Prostate gland (tissue), 2 donors: ENCODE measurements around the gene FAIM2. TPM values are rescaled to one million over a fixed set of nuclear protein-coding genes. Genes with fewer than 3 reads are reported as not detected.
"Not testable (repeated sequence)": the region's sequence is repeated elsewhere in the genome, so short reads cannot be mapped to it uniquely, and the experiment has no call there.

Source experiments
- DNase-seq: peaks from one replicate; pipeline ENCODE4 v3.0.0-alpha.2; 2019; ENCODE audit warnings: low spot score
- H3K27ac ChIP-seq, 2 donors: fragments of 200-600 bp; sonication (generic); 2 replicates each; pipeline ENCODE4 v1.5.1; 2017 to 2019
- H3K27me3 ChIP-seq: fragments of 200-600 bp; sonication (generic); replicated peaks from 2 replicates; pipeline ENCODE4 v1.5.1; 2019; ENCODE audit not compliant: insufficient read depth
- H3K36me3 ChIP-seq, 2 donors: fragments of 200-600 bp; sonication (generic); 1 replicate in 1 of 2; 2 replicates in 1 of 2; pipeline versions ENCODE4 v1.5.1 to v1.8.1; 2017 to 2019
- H3K4me1 ChIP-seq: fragments of 200-600 bp; sonication (generic); replicated peaks from 2 replicates; pipeline ENCODE4 v1.5.1; 2019
- H3K4me3 ChIP-seq, 2 donors: fragments of 200-600 bp; sonication (generic); 2 replicates each; pipeline ENCODE4 v1.5.1; 2017 to 2019
- H3K9me3 ChIP-seq: fragments of 200-600 bp; sonication (generic); 2 replicates; pipeline ENCODE4 v1.5.1; 2017
- CTCF ChIP-seq, 4 experiments: fragments of 200-600 bp in 2 of 4; fragments of 450-650 bp in 2 of 4; sonication (generic) in 2 of 4; IDR thresholded peaks; 1 replicate in 3 of 4; 2 replicates in 1 of 4; pipeline ENCODE4 v1.5.1; 2016 to 2019; ENCODE audit warnings: antibody characterized with exemption in 4 of 4, mild to moderate bottlenecking in 2 of 4, moderate library complexity in 2 of 4
- POLR2A ChIP-seq: fragments of 450-650 bp; IDR thresholded peaks from one replicate; pipeline ENCODE4 v1.6.1; 2016; ENCODE audit warnings: antibody characterized with exemption, mild to moderate bottlenecking
- POLR2AphosphoS5 ChIP-seq: sonication (generic); formaldehyde crosslinking; IDR thresholded peaks from one replicate; pipeline ENCODE4 v1.6.1; 2017; ENCODE audit warnings: antibody characterized with exemption
- WGBS: methylation state at CpG from one replicate; pipeline ENCODE4 v1.1.5; 2018; 5-methylcytosine and 5-hydroxymethylcytosine counted together
- intact Hi-C: fragments of 100-400 bp; cut with DNase I; formaldehyde crosslinking; loops from one replicate; pipeline ENCODE4 v1.14.2; 2022
- total RNA-seq, 2 donors: library from RNA; depleted of rRNA; stranded (reverse); fragments of >200 nt; gene quantifications; one replicate each; pipeline ENCODE4 v1.1.0, GENCODE V29; 2016

The FAIM2 gene
- total RNA-seq, 2 donors from 2014 or later, result 2.8 to 12.0 TPM

- Histone ChIP-seq H3K27me3 (no peaks in the 10 kb centered on the region), H3K4me3 (no peak overlapping the region), H3K36me3 (no peaks in the 10 kb centered on the region), H3K4me1 (peaks cover 8% of the 10 kb centered on the region), H3K27ac (no peak overlapping the region), H3K9me3 (no peaks in the 10 kb centered on the region)
- WGBS, result 70% methylated on average over 17 of the region's 17 CpGs
- intact Hi-C loops, result no loop called here
- no peak for DNase-seq
- TF ChIP-seq POLR2AphosphoS5 (no peak), POLR2A (no peak), CTCF (IDR thresholded peaks at IDR 0.05) (no peak)
These were observed 39.5 kb downstream of the FAIM2 start for GRCh38 chr12:49863946-49864797.

GRCh38 chr12:49860921-49861320 is 42.8 kb downstream of the FAIM2 start:
- H3K4me3 ChIP-seq, H3K36me3 ChIP-seq, H3K27me3 ChIP-seq, H3K9me3 ChIP-seq, intact Hi-C loops, DNase-seq, H3K4me1 ChIP-seq, H3K27ac ChIP-seq: not testable (repeated sequence)
- 92% methylated on average over 12 of the region's 31 CpGs for WGBS

GRCh38 chr12:49855890-49856289 is 47.8 kb downstream of the FAIM2 start:
- intact Hi-C loops, result not testable (repeated sequence)

GRCh38 chr12:49854976-49855375 is 48.7 kb downstream of the FAIM2 start:
- Histone ChIP-seq H3K4me1 (no peaks in the 10 kb centered on the region), H3K4me3 (no peak overlapping the region), H3K36me3 (no peaks in the 10 kb centered on the region), H3K9me3 (no peaks in the 10 kb centered on the region), H3K27me3 (no peaks in the 10 kb centered on the region), H3K27ac (no peak overlapping the region)
- no peak for DNase-seq
- TF ChIP-seq CTCF (IDR thresholded peaks at IDR 0.05) (no peak), POLR2A (no peak), POLR2AphosphoS5 (no peak)
- 55% methylated on average over 4 of the region's 4 CpGs for WGBS
- intact Hi-C loops, result no loop called here

More at GRCh38 chr12:49855890-49856289, 47.8 kb downstream of the FAIM2 start:
- not testable (repeated sequence) for H3K27me3 ChIP-seq, H3K4me1 ChIP-seq, H3K36me3 ChIP-seq, H3K9me3 ChIP-seq, H3K27ac ChIP-seq, DNase-seq, H3K4me3 ChIP-seq
- 86% methylated on average over 4 of the region's 4 CpGs for WGBS

- intact Hi-C loops, result no loop called here
- H3K4me1 ChIP-seq, result no peaks in the 10 kb centered on the region
- no peak overlapping the region for H3K4me3 ChIP-seq
- H3K27me3 ChIP-seq, result no peaks in the 10 kb centered on the region
- no peaks in the 10 kb centered on the region for H3K9me3 ChIP-seq
- WGBS, result 76% methylated on average over 2 of the region's 2 CpGs
- TF ChIP-seq POLR2A (no peak), CTCF (IDR thresholded peaks at IDR 0.05) (no peak), POLR2AphosphoS5 (no peak)
- H3K36me3 ChIP-seq, result no peaks in the 10 kb centered on the region
- no peak overlapping the region for H3K27ac ChIP-seq
- DNase-seq, result no peak
These were observed 50.0 kb downstream of the FAIM2 start for GRCh38 chr12:49853671-49854070.

GRCh38 chr12:49847161-49847560 is 56.5 kb downstream of the FAIM2 start:
- Histone ChIP-seq H3K27me3 (no peaks in the 10 kb centered on the region), H3K9me3 (no peaks in the 10 kb centered on the region), H3K4me1 (no peaks in the 10 kb centered on the region), H3K27ac (no peak overlapping the region), H3K4me3 (no peak overlapping the region), H3K36me3 (no peaks in the 10 kb centered on the region)
- DNase-seq, result no peak
- 69% methylated on average over 2 of the region's 2 CpGs for WGBS
- TF ChIP-seq POLR2AphosphoS5 (no peak), POLR2A (no peak), CTCF (IDR thresholded peaks at IDR 0.05) (no peak)
- intact Hi-C loops, result no loop called here
